AG04449 (cell line): ENCODE data around the gene AK8.

ENCODE experiments used
- CTCF ChIA-PET: fragments of 350-600 bp; formaldehyde crosslinking; extraction: SDS; loops from one replicate; lab custom pipeline; 2021; ENCODE audit warnings: antibody characterized with exemption; lab: Yijun Ruan, JAX
- POLR2A ChIA-PET: fragments of 400-600, 350-600 bp; formaldehyde crosslinking; extraction: SDS; loops from one replicate; lab custom pipeline; 2020; ENCODE audit warnings: antibody characterized with exemption, inconsistent platforms; lab: Yijun Ruan, JAX
- DNase-seq: peaks from one replicate; pipeline ENCODE4 v3.0.0-alpha.2; 2010; ENCODE audit warnings: low read depth, low spot score
- H3K4me3 ChIP-seq: 2 replicates; pipeline ENCODE4 v1.5.1; 2011; ENCODE audit warnings: low read depth, mild to moderate bottlenecking, control low read depth, low read length
- TF ChIP-seq, protein P1 (sequence below): IDR thresholded peaks from one replicate; pipeline ENCODE4 v1.5.1; 2011; ENCODE audit warnings: mild to moderate bottlenecking, moderate library complexity, low read length, control low read depth, inconsistent platforms; ENCODE audit not compliant: insufficient read depth; ENCODE audit errors: missing control alignments

Gene AK8

DNA sequence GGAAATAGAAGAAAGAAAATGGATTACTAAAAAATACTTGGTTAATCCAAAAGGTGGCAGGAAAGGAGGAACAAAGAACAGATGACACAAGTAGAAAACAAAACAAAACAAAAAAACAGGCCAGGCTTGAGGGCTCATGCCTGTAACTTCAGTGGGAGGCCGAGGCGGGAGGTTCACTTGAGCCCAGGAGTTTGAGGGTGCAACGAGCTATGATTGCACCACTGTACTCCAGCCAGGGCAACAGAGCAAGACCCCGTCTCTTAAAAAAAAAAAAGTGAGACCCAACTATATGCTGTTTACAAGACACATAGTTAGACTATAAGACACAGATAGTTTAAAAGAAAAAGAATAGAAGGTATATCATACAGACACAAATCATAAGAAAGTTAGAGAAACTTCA lies 59.5 kb downstream of the AK8 start:
- TF ChIP-seq, protein P1, sequence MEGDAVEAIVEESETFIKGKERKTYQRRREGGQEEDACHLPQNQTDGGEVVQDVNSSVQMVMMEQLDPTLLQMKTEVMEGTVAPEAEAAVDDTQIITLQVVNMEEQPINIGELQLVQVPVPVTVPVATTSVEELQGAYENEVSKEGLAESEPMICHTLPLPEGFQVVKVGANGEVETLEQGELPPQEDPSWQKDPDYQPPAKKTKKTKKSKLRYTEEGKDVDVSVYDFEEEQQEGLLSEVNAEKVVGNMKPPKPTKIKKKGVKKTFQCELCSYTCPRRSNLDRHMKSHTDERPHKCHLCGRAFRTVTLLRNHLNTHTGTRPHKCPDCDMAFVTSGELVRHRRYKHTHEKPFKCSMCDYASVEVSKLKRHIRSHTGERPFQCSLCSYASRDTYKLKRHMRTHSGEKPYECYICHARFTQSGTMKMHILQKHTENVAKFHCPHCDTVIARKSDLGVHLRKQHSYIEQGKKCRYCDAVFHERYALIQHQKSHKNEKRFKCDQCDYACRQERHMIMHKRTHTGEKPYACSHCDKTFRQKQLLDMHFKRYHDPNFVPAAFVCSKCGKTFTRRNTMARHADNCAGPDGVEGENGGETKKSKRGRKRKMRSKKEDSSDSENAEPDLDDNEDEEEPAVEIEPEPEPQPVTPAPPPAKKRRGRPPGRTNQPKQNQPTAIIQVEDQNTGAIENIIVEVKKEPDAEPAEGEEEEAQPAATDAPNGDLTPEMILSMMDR, result no peak
- POLR2A ChIA-PET, result no interaction called here
- CTCF ChIA-PET, result no interaction called here
- no peak overlapping the region for H3K4me3 ChIP-seq
- no peak for DNase-seq

DNA sequence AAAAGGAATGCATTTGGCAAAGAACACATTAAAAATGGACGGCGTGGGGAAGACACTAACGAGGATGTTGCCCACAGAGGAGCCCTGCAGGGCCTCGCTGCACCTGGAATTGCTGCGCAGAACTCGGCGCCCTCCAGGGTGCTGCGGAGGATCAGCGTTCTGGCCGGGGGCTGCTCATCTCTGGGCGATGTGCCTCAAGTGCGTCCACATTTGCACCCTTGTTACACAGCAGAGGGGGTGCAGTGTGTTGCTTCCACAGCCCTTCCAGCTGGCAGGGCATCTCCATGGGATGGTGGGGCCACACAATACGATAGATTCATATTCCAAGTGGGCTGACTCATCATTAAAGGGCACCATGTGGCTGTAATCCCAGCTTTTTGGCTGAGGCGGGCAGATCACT lies 63.1 kb downstream of the AK8 start:
- no peak for DNase-seq
- POLR2A ChIA-PET, result no interaction called here
- TF ChIP-seq, protein P1, result no peak
- no peak overlapping the region for H3K4me3 ChIP-seq
- CTCF ChIA-PET, result no interaction called here

DNA sequence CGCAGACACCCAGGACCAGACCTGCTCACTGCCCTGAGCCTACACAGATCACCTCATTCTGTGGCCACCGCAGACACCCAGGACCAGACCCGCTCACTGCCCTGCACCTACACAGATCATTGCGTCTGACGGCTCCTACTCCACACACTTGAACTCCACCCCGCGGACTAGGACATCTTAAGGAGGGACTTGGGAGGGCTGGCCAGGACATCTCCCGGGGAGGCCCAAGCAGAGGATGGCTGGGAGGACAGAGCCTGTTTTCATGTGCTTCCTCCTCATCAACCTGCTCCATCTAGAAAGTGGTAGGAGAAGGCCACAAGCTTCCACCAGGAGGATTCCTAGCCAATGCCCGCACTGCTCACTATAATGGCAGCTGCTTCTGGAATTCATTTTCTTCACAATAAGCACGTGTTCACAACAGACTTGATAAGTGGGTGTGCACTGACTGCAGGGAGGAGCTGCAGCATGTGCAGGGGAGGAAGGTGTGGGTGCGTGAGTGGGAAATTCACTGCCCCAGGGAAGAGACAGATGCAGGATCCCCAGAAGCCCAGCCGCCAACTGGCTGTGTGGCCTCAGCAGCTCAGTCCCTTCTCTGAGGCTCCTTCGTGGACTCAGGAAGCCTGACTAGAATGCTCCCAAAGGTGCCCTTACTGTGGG lies 64.8 kb downstream of the AK8 start:
- CTCF ChIA-PET, result interaction anchor here (0.9 kb wide), 1 partner anchor 13 kb away, joined by 3 read pairs; no protein-coding TSS in a partner anchor
- no peak for DNase-seq
- POLR2A ChIA-PET, result no interaction called here
- H3K4me3 ChIP-seq, result no peak overlapping the region
- TF ChIP-seq, protein P1, result no peak

DNA sequence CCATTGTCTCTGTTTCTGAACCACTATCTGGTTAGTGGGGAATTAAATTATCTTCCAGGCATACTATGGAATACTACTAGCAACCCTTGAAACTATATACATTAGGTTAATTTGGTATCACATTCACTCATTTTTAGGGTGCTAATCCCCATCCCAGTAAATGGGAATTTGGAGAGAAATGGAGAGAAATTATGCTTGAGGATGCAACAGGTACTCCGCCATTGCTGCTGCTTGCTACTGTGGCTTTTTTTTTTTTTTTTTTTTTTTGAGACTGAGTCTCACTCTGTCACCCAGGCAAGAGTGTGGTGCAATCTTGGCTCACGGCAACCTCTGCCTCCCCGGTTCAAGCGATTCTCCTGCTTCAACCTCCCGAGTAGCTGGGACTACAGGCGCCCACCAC lies 66.1 kb downstream of the AK8 start:
- CTCF ChIA-PET, result no interaction called here
- no peak overlapping the region for H3K4me3 ChIP-seq
- POLR2A ChIA-PET, result no interaction called here
- DNase-seq, result no peak
- TF ChIP-seq, protein P1, result no peak

DNA sequence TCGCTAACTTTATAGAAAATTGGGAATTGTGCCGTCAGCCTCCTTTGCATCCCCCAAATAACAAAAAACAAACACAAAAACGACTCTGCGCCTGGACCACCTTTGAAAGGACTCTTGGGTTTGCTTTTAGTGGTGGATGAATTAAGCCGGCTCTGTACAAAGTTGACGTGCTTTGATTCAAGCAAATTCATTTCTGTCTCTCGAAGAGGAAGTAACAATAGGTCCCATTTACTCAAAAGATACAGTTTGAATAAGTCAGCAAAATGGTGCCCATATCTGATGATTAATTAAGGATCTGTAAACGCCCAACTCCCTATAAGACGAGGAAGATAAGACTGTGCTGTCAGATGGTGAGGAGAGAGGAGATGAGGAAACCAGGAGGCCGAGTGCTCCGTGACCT lies 67.8 kb downstream of the AK8 start:
- H3K4me3 ChIP-seq, result no peak overlapping the region
- no peak for DNase-seq
- ChIA-PET POLR2A (no interaction called here), CTCF (no interaction called here)
- TF ChIP-seq, protein P1, result no peak

DNA sequence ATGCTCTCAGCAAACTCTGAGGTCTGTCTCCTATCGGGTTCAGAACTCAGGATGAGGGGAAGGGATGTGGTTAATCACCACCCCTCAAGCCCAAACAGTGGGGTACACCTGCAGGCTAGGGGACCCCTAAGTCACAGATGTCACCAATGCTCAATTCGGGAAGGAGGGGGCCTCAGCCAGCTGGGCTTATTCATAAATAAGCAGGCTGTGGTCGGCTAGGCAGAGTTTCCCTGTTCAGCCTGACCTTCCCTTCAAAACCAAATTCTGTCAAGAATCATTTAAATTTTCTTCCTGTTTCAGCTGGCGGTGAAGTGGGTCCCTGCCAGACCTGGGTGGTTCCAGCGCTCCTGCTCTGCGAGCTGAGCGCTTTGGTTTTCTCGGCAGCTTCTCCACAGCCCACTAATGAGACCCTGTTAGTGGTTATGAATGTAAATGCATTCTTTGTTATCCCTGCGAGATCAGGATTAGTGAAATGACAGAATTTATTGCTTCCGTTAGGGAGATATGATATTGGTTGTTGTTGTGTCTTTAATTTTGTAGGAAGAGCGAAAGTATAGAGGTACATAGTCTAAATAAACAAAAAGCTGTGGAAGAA lies 68.3 kb downstream of the AK8 start:
- ChIA-PET POLR2A (no interaction called here), CTCF (no interaction called here)
- TF ChIP-seq, protein P1, result no peak
- no peak for DNase-seq
- no peak overlapping the region for H3K4me3 ChIP-seq
